T47D (cell line): ENCODE results near the gene COA5.

Experiments used
- DNase-seq, 2 experiments: peaks; one replicate each; pipeline versions ENCODE4 v3.0.0 to v3.0.0-alpha.2; 2011 to 2012; ENCODE audit warnings: low read depth in 1 of 2, low spot score in 1 of 2
- JUND ChIP-seq: IDR thresholded peaks from 2 replicates; pipeline ENCODE4 v1.6.1; 2012; ENCODE audit warnings: low read depth
- in situ Hi-C: cut with HindIII; loops from 2 replicates; pipeline ENCODE4 v1.10.0; 2016; ENCODE audit warnings: low sequenced_read_pairs, low pct_unique_long_range_greater_than_20kb

Gene COA5

GRCh38 chr2:98592565-98592964 is 15.7 kb downstream of the COA5 start:
- in situ Hi-C loops = no loop called here
- no peak for DNase-seq
- TF ChIP-seq JUND = no peak

GRCh38 chr2:98589489-98589888 is 18.8 kb downstream of the COA5 start:
- in situ Hi-C loops = no loop called here
- DNase-seq = no peak
- no peak for TF ChIP-seq JUND

GRCh38 chr2:98588880-98589431 is 19.4 kb downstream of the COA5 start:
- in situ Hi-C loops = no loop called here
- DNase-seq = no peak

GRCh38 chr2:98586551-98587140 is 21.7 kb downstream of the COA5 start:
- no peak for TF ChIP-seq JUND
- no peak for DNase-seq
- in situ Hi-C loops = no loop called here

More at GRCh38 chr2:98588880-98589431, 19.4 kb downstream of the COA5 start:
- no peak for TF ChIP-seq JUND

- DNase-seq = no peak
- in situ Hi-C loops = no loop called here
- TF ChIP-seq JUND = no peak
Measured at GRCh38 chr2:98585386-98585785, 22.9 kb downstream of the COA5 start.

- no peak for DNase-seq
- in situ Hi-C loops = no loop called here
- no peak for TF ChIP-seq JUND
Measured at GRCh38 chr2:98583816-98584618, 24.3 kb downstream of the COA5 start.

- in situ Hi-C loops = no loop called here
- no peak for TF ChIP-seq JUND
- no peak for DNase-seq
Measured at GRCh38 chr2:98583276-98583675, 25.0 kb downstream of the COA5 start.

GRCh38 chr2:98582523-98582922 is 25.8 kb downstream of the COA5 start:
- no peak for TF ChIP-seq JUND
- in situ Hi-C loops = no loop called here
- DNase-seq = no peak

GRCh38 chr2:98580656-98581284 is 27.5 kb downstream of the COA5 start:
- in situ Hi-C loops = no loop called here
- TF ChIP-seq JUND = no peak
- DNase-seq = no peak

- TF ChIP-seq JUND = no peak
- DNase-seq = no peak
- in situ Hi-C loops = no loop called here
Measured at GRCh38 chr2:98579926-98580325, 28.4 kb downstream of the COA5 start.

- in situ Hi-C loops = no loop called here
- TF ChIP-seq JUND = no peak
- DNase-seq = no peak
Measured at GRCh38 chr2:98578231-98578630, 30.1 kb downstream of the COA5 start.

- no peak for DNase-seq
- no peak for TF ChIP-seq JUND
- in situ Hi-C loops = no loop called here
Measured at GRCh38 chr2:98577313-98577712, 31.0 kb downstream of the COA5 start.
